NCI-H748 (cell line): Measurements from ENCODE around the gene ZSWIM1.
A peak's percentile ranks its signal among the peaks of the same experiment; 100 is the strongest.

Experiments used
- DNase-seq: peaks from one replicate; lab custom pipeline; 2025; ENCODE audit not compliant: unreplicated experiment; lab: John Stamatoyannopoulos, UW

Gene ZSWIM1

DNA sequence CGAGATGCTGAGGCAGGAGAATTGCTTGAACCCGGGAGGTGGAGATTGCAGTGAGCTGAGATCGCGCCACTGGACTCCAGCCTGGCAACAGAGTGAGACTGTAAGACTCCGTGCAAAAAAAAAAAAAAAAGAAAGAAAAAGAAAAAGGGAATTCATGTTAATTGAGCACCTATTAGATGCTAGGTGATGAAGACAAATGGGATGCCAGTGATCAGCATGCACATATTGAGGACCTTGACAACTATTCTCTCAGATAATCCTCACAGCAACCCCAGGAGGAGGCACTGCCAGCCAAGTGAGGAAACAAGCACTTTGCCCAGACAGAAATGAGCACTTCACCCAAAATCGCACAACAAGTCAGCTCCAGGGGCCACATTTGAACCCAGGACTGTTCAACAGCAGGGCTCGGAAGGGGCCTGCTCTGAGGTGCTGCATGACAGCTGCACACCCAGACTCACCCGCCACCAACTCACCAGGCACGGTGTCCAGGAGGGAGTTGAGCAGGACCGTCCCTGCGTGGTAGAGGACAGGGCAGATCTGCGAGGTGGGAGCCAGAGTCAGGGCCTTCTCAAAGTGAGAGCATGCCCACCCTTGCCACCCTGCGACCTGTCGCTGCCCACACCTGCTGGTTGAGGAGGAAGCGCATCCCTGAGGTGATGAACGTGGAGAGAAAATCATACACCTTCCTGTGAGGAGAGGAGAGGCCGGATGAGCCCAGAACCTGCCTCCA is 26.4 kb downstream of the ZSWIM1 start:
- DNase-seq, result no peak

DNA sequence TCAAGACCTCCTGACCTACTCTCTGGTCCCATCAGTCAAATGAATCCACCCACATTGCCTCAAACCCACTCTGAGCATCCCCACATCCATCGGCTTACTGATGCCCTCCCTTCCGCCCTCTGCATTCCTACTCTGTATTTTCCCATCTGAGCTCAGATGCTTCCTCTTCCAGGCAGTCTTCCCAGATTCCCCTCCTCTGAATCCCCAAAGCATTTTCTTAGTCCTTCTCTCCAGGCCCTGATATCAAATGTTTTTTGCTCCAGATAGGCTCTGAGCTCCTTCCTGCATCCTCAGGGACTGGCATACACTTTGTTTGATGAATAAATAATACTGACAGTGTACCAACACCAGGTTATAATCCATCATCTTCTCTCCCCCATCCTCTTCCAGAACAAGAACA is 27.1 kb downstream of the ZSWIM1 start:
- no peak for DNase-seq

DNA sequence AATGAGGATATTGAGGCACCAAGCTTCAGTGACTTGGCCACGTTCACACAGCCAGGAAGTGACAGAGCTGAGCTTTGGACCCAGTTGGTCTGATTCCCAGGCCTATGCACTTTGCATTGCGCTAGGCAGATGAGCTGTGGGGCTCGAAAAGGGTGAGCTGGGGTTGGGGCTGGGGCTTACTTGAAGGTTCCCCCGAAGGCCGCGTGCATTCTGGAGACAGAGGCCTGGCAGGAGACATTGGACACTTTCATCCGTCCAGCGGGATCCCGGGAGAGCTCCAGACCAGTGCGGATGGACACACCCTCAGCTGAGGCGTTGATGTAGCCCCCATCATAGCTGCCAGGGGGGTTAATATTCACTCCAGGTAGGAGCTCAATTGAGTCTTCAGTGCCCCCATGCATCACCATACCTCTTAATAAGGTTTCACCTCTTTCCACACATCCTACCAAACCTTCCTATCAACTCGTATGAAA is 28.3 kb downstream of the ZSWIM1 start:
- DNase-seq, result no peak

DNA sequence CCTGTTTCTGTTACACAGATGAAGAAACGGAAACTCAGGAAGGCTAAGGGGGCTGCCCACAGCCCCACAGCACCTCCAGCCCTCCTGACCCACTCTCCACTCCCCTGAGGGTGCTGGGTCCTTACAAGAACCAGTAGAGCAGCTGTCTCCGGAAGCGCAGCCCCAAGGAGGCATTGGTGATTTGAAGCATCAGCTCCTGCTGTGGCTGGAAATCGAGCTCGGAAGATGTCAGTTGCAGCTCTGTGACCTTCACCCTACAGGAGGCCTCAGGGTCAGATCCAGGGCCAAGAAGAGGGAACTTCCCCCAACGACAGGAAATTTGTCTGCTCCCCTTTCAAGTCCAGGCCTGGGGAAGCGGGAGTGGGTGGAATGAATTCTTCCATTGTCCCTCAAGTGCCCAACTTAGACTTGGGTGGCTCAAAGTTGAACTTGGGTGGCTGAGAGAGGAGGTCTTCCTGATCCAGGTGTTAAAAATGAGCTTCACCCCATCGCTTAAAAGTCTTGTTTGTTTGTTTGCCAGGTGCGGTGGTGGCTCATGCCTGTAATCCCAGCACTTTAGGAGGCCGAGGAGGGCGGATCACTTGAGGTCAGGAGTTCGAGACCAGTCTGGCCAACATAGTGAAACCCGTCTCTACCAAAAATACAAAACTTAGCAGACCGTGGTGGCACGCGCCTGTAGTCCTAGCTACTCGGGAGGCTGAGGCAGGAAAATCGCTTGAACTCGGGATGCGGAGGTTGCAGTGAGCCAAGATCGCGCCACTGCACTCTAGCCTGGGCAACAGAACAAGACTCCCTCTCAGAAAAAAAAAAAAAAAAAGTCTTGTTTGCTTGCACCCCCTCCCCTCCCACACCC is 29.0 kb downstream of the ZSWIM1 start:
- no peak for DNase-seq

DNA sequence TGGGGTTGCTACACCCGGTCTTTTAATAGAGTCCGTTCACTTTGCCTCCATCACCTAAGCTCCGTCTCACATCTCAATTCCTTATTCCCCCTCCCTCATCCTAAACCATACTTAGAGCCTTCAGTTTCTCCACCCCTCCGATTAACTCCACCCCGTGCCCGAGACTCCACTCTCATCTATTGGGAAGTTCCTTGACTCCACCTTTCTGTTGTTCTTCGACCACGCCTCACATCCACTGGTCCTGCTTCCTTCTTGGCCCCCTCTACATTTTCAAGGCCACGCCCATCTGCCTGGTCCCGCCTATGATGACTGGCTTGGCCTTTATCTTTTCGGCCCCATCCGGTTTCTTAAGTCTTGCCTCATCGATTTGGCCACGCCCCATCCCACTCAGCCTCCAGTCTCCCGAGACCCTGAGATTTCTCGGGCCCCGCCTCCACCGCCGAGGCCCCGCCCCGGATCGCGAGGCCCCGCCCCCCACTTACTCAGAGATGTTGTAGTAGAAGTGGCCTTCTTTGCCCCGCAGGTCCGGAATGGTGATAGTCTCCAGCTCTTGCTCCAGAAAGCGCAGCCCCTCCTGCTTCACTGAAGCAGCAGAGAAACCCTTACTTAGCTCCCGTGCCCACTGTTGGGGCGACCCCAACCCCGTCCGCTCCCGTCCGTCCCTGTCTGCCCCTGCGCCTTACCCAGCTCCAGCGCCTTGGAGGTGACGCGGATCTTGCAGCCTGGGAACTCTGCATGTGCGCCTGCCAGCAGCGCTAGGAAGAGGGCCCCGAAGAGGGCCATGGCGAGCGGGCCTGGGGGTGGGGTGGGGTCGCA is 29.9 kb downstream of the ZSWIM1 start:
- DNase-seq, result peak; percentile 81

DNA sequence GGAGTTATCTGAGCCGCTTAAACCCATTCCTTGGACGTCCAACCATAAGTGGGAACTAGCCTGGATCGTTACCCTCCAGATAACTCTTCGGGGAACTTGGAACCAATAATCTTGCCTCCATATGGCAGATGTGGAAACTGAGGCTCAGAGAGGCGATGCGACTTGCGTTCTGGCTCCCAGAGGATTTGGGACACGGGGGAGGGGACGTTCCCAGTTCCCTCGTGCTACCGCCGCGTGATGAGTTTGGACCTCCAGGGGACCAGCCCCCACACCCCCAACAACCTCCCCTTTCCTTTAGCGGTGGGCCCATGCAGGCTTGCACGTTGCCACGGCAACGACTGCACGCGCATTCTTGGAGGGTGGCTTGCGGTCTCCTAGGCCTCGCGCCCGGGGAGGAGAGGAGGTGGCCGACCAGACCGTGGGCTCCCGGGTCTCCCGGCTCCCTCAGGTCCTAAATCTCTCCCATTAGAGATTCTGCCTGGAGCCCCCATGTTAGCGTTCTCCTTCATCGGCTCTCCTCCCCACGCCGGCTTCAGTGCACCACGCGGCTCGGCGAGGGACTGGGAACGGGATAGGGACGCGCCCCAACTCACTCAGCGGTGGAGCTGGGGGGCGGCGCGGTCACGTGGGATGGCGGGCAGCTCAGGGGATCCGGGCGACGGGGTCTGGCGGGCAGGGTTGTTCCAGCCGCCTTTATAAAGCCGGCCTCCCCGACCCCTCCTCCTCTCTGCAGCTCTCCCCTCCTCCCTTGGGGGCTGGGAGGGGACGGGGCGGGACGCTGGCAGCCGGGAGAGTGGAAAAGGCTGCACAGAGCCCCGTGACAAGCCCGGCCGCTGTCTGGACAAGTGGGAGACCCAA is 30.7 kb downstream of the ZSWIM1 start, which contains the start of gene PLTP:
Gene PLTP, minus strand, starts transcription at position 670 of the 858 bp plus-strand sequence. CDS start 703 bp downstream, outside the sequence.
- DNase-seq, result peak; percentile 51

DNA sequence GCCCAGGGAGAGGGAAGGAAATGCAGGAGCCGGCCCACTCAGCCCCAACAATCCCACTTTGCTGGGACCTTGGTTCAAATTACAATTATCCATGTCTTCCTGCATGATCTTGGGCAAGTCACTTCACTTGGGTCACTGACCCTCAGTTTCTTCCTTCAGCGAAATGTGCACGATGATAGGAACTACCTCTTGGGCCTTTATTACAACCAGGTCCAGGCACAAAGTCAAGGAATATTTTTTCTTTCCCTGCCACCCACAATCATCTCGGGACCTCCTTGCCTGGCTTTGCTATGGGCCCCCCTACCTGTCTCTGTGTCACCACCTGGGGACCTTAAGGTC is 31.3 kb downstream of the ZSWIM1 start:
- no peak for DNase-seq

DNA sequence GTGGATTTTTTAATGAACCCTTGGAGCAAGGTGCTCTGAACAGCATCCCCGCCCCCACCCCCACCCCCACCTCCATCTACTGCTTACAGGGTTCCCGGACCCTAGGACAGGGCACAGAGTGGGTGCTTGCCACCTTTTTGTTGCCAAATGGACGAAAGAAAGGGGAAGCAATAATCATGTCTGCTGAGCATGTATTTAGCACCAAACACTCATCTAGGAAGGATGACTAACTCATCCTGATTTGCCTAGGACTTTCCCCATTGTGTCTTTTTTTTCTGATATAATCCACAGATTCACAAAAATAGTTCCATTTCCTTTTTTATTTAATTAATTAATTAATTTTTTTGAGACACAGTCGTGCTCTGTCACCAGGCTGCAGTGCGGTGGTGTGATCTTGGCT is 32.1 kb downstream of the ZSWIM1 start:
- no peak for DNase-seq

DNA sequence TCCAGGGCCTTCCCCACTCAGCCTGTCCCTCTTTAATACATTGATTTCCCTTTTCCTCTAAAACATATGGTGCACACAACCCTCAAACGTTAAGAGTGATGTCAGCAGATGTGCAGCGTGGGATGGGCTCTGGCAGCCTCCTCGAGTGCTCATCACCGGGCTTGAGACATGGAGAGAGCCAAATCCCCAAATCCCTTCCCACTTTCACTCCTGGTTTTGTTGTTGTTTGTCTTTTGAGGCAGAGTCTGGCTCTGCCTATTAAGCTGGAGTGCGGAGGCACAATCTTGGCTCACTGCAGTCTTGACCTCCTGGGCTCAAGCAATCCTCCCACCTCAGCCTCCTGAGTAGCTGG is 36.7 kb downstream of the ZSWIM1 start:
- DNase-seq, result no peak

DNA sequence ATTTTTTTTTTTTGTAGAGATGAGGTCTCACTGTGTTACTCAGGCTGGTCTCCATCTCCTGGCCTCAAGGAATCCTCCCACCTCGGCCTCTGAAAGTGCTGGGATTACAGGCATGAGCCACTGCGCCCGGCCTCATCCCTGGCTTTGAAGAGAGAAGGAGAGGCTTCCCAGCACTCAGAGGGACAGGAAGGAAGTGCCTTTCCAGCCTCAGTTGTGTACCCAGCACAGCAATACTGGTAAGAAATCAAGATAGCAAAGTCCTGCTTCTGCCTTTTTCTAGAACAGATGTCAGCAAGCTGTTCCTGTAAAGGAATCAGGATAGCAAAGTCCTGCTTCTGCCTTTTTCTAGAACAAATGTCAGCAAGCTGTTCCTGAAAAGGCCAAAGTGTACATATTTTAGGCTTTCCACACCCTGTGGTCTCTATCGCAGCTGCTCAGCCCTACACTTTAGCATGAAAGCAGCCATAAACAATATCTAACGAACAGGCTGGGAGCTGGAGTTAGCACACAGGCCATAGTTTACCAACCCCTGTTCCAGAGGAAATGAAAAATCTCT is 37.2 kb downstream of the ZSWIM1 start:
- no peak for DNase-seq

DNA sequence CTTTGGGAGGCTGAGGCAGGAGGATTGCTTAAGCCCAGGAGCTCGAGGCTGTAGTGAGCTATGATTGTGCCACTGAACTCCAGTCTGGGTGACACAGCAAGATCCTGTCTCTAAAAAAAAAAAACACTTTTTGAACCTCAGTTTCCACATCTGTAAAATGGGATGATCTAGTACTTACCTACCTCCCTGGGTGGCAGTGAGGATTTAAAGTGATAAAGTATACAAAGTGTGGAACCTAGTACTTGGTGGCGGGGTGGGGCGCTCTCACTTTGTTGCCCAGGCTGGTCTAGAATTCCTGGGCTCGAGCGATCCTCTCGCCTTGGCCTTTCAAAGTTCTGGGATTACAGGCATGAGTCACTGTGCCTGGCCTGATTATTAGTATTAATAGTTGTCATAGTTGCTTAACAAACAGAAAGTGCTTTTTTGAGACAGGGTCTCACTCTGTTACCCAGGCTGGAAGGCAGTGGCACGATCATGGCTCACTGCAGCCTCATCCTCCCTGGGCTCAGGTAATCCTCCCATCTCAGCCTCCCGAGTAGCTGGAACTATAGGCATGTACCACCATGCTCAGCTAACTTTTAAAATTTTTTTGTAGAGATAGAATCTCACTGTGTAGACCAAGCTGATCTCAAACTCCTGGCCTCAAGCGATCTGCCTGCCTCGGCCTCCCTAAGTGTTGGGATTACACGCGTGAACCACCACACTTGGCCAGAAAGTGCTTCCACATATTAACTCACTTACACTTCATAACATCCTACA is 37.9 kb downstream of the ZSWIM1 start:
- DNase-seq, result no peak

DNA sequence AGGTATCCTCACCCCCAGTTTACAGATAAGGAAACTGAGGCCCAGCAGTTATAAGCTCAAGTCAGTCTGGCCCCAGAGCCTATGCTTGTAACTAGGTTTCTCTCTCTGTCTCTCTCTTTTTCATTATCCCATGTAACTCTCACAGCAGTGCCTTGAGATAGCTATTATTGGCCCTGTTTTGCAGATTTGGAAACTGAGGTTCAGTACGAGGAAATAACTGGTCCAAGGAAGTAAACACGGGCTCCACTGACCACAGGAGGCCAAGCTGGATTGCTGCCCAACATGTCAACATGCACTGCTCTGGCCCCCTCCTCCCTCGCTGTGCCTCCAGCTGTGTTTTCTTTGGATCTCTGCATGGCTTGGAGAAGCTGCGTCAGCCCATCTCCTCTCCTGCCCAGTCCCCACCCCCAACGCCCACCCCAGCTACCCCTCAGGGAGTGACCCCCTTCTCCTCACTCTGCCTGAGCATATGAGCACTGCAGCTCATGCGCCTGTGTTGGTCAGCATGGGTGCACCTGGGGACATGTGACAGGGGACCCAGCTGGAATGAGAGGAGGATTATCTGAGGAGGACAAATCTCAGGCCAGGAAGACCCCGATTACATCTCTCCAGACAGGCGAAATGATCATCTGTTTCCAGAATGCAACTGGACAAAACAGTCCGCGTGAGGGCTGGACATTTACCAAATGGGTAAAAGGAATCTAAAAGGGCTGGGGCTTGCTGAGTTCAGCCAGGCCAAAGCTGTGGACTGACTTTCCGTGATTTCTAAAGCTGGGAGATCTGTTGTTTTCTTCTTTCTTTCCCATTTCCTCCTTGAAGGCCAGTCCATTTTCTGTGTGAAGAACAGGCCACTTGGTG is 38.7 kb downstream of the ZSWIM1 start:
- DNase-seq, result no peak

DNA sequence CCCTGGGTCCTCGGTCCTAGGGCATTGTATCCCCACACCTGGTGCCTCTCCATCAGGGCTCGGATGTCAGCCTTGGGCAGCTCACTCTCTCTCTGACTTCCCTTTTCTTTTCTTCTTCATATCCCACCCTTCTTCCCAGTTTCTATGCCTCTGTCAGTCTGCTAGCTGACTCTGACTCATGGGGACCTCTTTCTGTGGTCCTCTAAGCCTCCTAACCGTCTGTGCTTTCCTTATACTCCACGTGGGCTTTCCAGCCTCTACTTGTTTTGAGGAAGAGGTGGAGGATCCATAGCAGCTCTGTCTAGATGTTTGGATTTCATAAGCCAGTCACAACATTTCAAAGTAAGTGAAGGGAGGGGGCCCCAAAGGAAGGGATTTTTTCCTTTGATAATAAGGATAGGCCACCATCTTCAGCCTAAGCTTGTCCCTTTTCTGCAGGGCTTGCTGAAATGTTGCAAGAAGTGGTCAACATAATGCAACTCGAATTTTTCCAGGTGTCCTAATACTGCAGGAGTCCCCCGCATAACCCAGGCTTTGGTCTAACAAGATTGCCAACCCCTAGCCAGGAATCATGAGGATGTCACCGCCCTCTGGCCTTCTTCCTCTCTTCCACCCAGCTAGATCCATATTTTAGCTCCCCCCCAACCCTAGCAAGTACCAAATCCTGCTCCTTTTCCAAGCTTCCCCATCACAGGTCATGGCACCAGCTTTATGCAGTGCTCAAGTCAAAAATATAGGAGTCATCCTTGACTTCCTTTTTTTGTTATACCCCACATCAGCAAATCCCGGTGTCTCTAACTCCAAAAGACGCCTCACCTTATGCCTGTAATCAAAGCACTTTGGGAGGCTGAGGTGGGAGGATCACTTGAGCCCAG is 39.7 kb downstream of the ZSWIM1 start:
- no peak for DNase-seq

DNA sequence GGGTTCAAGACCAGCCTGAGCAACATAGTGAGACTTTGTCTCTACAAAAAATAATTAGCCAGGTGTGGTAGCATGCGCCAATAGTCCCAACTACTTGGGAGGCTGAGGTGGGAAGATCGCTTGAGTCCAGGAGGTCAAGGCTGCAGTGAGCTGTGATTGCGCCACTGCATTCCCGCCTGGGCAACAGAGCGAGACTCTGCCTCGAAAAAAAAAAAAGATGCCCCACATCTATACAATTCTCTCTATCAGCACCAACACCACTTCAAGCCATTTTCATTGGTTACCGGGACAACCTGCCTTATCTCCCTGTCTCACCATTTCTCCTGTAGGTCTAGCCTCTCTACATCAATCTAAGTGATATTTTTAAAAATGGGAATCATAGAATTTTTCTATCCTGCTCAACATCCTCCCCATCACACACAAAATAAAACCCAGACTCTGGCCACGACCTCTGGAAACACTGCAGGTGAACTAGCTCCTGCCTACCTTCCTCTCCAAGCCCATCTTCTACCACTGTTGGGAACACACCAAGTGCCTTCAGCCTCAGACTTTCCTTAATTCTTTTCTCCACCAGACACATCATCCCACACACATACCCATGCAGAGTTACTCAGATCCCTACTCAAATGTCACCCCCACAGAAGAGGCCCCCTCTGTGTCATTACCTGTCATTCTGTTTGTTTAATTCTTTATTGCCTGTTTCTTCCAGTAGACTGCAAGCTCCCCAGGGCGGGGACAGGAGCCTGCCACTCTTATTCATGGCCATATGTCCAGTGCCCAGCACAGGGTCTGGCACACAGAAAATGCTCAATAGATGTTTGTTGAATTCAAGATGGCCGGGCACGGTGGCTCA is 40.5 kb downstream of the ZSWIM1 start:
- DNase-seq, result no peak

DNA sequence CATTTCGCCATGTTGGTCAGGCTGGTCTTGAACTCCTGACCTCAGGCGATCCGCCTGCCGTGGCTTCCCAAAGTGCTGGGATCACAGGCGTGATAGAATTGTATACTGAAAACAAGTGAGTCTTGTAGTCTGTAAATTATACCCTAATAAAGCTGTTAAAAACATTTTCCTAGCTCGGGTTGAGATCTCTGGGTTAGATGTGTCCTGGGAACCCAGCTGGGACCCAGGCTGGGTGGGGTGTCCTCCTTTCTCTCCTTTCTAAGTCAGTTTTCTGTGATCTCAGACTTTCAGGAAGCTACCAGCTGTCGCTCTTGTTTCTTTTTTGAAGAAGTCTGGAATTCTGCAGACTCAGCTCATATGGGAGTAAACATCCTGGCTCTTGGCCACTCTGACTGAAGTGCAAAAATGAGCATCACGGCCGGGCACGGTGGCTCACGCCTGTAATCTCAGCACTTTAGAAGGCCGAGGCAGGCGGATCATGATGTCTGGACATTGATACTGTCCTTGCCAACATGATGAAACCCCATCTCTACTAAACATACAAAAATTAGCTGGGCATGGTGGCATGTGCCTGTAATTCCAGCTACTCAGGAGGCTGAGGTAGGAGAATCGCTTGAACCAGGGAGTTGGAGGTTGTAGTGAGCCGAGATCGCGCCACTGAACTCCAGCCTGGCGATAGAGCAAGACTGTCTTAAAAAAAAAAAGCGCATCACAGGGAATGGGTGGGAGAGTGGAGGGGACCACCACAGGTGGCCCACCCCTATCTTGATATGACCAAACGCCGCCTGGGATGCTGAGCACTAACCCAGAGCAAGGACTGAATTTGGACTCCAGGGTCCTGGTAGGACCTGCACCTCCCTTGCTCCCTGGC is 43.6 kb downstream of the ZSWIM1 start:
- no peak for DNase-seq
